ENCODE measurements around the gene ARRDC3. TPM values are rescaled to one million over a fixed set of nuclear protein-coding genes. Genes with fewer than 3 reads are reported as not detected.

The ARRDC3 gene
- polyA plus RNA-seq, 3 donors, result 138 to 201 (median 159) TPM

DNA sequence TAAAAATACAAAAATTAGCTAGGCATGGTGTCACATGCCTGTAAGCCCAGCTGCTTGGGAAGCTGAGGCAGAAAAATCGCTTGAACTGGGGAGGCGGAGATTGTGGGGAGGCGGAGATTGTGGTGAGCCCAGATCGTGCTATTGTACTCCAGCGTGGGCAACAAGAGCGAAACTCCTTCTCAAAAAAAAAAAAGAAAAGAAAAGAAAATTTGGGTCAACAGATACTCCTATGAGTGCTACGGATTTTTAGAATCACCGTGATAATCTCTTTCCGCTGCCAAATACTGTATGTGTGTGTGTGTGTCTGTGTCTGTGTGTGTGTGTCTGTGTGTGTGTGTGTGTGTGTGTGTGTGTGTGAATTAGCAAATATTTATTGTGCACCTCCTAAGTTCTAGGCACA is 64.4 kb downstream of the ARRDC3 start:
- DNase-seq (ENCODE audit: low read depth in 3 of 3, low spot score in 2 of 3), result no peak
